ENCODE results near the gene NUTM2E.
"Not testable (repeated sequence)": the region's sequence is repeated elsewhere in the genome, so short reads cannot be mapped to it uniquely, and the experiment has no call there.

The NUTM2E gene, protein sequence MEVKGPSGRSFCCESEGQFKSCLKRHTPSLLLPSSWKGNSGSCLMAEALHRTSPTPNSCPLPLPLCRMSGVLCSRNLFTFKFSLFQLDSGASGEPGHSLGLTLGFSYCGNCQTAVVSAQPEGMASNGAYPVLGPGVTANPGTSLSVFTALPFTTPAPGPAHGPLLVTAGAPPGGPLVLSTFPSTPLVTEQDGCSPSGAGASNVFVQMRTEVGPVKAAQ (N-terminal part only)

DNA sequence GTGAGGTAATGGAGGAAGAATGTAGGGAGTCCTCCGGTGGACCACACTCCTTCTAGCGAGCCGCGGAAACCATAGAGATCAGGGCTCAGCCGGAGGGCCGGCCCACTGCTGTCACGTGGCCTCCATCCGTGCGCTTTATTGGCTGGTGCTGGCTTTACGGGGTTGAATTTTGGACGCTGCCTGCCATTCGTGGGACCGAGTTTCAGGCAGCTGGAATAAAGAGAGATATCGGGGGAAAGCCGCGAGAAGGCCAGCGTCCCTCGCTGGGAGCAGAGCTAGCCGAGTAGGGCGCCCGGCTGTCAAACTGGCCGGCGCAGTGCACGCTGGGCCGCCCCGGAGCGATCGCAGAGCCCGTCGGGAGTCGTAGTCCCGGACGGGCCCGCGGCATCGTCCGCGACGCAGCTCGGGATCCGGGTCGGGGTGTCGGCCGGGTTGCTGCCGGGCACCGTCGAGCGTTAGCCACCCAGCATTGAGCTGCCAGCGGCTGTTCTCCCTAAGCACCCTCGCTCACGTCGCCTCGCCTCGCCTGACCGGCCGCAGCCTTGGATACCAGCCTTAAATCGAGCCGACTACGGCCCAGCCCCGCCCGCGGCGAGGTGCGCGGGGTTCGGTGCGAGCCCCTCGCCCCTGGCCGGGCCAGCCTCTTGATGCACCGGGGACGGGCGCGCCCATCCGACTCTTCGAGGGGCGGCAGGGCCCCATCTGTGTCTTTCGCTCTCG, at the start of gene NUTM2E:
Gene NUTM2E, plus strand, starts transcription at position 244 of the 720 bp plus-strand sequence. CDS start 15,002 bp downstream, outside the sequence.
- peak; percentile 87 for DNase-seq

DNA sequence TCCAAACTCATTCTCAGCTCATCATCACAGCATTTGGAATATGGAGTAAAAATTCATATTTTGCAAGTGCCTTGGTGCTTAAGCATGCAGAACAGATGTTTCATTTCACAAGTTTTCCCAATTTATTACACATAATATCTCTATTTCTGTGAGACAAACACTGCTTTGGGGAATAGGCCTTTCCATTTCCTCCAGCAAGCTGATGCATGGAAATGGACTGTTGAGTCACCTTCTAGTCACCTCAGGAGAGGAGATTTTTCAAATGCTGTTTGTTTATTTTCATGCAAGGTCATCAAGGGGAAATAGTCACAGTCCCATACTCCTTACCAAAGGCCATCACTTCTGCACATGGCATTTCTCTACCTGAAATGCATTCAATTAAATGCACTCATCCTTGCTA, 48.5 kb upstream of the NUTM2E start:
- not testable (repeated sequence) for DNase-seq

DNA sequence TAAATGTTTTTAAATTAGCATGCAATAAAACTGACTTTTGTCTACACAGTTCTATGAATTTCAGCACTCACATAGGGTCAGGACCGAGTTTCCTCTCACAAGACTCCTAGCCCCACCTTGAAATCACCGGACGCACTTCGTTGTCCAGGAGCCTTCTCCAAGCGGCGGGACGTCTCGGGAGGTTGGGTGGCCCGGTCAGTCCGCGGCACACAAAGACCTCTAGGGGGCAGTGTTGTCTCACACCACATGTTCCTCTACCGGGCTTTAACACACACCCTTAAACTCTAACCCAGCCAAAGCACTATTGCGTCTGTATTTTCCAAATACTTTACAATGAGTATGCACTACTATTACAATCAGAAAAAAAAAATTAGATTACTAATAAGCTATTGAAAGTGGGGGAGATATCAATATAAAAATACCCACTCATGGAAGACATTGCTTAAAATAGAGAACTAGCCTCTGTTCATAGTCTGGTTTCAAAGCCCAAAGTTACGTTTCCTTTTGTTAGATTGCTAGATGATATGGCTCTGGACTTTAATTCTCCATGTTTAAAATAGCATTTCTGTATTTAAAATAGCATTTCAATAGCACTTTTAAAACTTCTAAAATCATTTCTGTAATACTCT, 47.1 kb upstream of the NUTM2E start:
- peak; percentile 73 for DNase-seq

DNA sequence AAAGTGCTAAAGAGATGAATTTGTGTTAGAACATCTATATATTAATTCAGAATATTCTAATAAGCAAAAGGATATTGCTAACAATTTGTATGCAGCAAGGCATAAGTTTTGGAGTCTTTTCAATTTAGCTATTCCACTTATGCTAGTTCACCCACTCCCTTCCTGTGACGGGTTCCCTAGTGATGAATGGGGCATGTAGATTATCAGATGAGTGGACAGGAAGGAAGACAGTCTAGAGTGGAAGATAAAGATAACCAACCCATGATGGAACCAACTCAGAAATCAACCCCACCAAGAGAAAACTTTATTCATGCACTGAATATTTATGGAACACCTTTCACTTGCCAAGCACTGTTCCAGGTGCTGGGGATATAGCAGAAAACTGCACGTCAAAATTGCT, 46.5 kb upstream of the NUTM2E start:
- DNase-seq: not testable (repeated sequence)

DNA sequence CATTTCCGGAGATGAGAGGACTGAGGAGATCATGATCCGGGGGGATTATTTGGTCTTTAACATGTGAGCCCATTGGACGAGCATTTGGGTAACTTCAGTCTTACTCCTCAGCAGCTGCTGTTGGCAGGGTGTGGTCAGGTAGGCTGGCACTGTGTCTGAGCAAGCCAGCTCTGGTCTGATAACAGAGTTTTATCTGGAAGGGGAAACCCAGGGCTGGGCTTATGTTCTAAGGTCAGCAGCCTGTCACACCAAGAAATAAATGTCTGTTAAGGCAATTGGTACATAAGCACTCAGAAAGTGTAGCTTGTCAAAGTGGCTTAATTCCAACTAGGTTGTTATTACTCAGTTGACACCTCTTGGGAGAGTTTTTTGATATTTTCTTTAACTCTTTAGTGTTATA, 45.0 kb upstream of the NUTM2E start:
- DNase-seq: not testable (repeated sequence)

DNA sequence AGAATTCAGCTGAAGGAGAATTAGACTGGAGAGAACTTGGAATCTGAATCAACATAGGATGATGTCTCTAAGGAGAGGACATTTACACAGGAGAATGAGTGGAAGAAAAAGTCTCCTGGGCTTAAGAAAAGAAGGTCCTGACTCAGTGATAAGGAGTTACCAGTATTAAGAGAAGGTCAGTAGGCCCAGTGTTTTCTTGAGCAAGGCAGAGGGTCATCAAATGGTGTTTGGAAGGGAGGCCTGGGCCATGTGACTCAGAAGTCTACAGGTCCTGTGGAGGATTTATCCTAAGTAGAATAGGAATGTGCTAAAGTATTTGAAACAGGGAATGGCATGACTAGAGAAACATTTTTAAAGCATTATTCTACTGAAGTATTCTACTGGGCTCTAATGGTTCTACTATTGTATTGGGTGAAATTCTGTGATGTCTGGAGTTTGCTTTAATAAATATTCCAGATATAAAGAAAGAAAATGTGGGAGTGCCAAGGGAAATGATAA, 39.0 kb upstream of the NUTM2E start:
- DNase-seq: not testable (repeated sequence)

DNA sequence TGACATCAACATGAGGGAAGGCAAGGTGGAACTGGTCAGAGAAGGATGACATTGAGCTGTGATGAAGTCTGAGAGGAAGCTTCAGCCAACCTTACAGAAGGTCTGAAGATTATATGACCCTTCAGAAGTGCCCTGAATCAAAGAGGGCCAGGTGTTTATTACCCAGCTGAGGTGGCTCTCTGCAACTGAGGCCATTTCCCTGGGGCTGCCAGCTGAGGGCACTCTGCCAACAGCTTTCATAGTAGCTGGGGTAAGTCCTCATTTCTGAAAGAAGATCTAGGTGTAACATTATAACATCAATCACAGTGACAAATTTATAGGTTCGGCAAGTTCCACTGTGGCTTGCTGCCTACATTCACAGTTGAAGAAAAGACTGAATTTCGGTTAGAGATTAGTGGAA, 37.2 kb upstream of the NUTM2E start:
- not testable (repeated sequence) for DNase-seq

DNA sequence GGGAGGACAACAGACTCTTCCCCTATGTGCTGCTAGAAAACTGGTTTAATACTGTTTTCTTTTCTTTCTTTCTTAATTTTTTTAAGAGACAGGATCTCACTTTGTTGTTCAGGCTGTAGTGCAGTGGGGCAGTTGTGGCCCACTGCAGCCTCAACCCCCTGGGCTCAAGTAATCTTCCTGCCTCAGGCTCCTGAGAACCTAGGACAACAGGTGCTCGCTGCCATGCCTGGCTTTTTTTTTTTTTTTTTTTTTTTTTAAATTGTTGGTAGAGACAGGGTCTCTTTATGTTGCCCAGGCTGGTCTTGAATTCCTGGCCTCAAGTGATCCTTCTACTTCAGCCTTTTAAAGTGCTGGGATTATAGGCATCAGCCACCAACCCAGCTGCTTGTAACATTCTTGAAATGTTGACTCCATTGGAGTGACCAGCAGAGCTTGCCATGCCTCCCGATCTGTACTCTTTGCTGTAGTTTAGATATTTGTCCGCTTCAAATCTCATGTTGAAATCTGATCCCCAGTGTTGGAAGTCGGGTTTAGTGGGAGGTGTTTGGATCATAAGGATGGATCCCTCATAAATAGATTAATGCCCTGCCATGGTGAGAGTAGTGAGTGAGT, 34.5 kb upstream of the NUTM2E start:
- not testable (repeated sequence) for DNase-seq

DNA sequence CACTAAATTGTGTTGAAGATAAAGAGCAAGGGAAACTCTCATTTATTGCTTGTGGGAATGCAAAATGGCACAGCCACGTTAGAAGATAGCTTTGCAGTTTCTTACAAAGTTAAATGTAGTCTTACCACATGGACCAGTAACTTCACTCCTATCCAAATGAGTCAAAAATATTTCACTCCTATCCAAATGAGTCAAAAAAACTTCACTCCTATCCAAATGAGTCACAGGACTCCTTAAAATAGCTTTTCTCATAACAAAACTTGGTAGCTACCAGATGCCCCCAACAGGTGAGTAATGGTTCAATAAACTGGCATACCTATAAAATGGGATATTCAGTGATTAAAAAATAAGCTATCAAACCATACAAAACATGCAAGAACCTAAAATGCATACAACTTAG, 27.2 kb upstream of the NUTM2E start:
- not testable (repeated sequence) for DNase-seq

DNA sequence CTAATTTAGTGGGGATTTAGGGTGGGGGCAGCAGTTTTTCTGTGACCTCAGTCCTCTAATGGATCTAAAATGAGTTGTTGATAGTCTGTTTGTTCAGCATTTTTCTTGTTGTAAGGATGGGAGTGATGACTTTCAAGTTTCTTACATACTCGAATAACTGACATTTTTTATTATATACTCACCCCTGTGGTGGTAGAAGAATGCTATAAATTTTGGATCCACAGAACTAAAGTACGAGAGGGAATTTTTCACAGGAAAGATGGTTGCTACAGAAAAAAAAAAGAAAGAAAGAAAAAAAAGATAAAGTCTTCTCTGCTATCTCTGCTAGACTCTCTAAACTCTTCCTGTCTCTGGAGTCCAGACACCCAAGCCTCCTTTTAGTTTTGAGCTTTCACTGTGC, 20.7 kb upstream of the NUTM2E start:
- not testable (repeated sequence) for DNase-seq

DNA sequence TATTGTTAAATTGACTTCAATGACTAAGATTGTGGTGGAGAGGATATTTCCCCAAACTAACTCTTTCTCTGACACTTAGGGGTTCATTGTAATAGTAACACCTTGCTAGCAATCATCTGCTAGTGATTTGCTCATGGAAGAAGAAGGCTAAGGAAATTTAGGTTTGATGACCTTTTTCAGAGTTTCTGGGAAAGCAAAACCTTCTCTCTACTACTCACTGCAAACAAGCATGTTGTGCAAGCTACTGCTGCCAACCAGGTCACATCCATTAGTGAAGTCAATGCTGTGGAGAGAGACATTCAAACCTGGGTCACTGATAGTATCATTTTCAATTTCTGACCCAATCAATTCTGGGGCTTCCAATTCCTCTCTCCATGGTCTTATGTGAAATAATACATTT, 14.6 kb upstream of the NUTM2E start:
- DNase-seq: not testable (repeated sequence)

DNA sequence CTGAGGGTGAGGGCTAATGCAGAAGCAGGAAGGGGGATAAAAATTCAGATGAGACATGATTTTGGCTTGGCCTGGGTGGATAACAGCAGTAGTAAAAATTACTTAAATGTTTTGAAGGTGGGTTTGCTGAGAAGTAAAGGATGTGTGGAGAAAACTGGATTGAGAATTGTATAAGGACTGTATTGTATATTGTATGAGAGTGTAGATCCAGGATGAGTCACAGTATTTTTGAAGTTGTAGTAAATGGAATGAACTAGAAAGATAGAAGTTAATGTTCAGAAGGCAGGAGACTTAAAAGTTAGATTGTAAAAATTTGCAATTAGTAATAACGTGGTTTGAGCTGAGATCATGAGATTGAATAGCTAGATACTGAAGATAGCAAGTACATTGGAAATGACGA, 10.2 kb upstream of the NUTM2E start:
- not testable (repeated sequence) for DNase-seq

DNA sequence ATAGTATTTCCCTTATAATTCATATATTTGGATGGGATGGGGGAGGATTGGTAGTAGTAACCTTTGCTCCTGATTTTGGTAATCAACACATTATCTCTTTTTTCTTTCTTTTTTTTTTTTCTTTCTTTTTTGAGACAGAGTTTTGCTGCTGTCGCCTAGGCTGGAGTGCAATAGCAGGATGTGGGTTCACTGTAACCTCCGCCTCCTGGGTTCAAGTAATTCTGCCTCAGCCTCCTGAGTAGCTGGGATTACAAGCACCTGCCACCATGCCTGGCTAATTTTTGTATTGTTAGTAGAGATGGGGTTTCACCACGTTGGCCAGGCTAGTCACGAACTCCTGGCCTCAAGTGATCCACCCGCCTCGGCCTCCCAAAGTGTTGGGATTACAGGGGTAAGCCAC, 3.2 kb upstream of the NUTM2E start:
- not testable (repeated sequence) for DNase-seq

DNA sequence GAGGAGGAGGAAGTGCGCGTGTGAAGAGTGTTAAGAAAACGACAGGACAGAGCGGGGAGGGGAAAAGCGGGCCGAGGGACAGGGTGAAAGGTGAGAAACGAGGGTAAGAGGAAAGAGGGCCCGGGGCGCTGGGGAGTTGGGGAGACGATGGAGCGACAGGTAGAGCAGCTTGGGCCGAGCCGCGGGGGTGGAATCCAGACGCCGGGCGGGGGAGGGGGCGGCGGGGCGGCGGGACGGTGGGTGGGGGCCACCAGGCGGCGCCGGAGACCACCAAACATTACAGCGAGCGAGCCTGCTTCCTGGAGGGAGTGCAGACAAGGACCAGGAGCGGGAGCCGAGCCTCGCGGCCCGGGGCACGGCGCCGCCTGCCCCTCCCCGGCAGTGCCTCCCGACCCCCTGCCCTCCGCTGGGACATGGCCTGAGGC, 940 bp upstream of the NUTM2E start:
- DNase-seq: peak; percentile 48

DNA sequence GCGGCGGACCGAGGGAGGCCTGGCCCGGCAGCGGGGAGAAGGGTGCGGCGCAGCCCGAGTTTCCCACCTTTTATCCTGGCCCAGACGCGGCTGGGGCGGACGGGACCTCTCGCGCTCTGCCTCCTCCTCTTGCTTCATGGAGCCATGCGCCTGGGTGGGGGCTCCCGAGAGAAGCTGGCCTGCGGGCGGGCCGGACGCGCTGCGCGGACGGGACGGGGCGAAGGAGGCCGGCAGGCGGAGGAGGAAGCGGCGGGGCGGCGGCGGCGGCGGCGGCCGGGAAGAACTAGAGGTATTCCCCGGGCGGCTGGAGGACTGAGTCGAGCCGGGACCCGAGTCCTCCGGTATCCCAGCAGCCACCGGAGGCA, 426 bp upstream of the NUTM2E start:
- DNase-seq: peak; percentile 52

DNA sequence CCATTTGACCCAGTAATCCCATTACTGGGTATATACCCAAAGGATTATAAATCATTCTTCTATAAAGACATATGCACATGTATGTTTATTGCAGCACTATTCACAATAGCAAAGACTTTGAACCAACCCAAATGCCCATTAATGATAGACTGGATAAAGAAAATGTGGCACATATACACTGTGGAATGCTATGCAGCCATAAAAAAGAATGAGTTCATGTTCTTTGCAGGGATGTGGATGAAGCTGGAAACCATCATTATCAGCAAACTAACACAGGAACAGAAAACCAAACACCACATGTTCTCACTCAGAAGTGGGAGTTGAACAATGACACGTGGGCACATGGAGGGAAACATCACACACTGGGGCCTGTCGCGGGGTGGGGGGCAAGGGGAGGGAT, 7.3 kb downstream of the NUTM2E start:
- DNase-seq: not testable (repeated sequence)

DNA sequence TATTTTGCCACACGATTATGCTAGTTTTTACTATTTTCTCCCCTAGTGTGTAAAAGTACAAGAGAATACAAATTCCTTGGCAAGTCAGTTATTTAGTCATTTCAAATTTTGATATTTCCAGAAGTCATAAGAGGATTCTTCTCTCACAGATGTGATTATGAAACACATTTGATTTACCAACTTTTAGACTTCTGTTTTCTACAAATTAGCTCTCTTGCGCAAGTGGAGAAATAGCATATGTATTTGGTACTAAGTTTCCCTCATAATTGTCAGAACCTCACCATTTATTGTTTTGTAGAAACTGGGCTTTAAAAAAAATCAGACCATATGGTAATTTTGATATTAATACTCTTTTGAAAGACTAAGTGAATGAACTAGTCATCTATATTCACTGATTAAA, 9.4 kb downstream of the NUTM2E start:
- not testable (repeated sequence) for DNase-seq

DNA sequence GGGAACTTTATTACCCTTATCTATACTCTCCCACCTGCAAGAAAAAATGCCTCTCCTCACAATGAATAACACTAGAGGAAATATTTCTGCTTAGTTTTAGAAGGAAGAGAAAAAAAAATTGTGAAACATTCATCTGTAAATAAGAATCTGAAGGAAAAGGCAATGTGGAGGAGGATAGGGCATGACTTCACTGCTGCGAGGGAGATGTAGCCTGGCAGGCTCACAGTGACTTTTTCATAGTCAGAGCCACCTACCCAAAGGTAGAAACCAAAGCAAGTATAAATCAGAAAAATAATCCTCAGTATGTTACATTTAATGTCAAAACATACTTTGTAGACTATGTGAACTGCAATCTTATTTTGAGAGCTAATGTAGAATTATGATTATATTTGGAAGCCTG, 10.4 kb downstream of the NUTM2E start:
- DNase-seq: not testable (repeated sequence)

DNA sequence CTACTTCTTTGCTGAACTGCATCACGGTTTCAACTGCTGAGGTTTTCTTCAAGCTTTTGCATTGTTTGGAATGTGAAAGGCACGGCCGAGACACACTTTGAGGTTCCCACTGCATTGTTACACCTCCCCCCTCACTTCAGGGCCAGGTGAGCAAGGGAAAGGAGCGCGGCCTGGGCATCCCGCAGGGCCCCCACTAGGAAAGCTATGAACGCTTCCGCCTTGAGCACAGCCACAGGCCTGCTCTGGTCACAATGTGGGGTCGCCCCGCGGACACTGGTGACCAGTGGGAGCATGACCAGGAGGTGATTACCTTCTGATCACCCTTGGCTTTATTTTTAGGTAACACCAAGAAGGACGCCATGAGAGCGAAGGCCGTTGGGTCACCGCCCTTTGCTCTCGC, 11.9 kb downstream of the NUTM2E start:
- not testable (repeated sequence) for DNase-seq

DNA sequence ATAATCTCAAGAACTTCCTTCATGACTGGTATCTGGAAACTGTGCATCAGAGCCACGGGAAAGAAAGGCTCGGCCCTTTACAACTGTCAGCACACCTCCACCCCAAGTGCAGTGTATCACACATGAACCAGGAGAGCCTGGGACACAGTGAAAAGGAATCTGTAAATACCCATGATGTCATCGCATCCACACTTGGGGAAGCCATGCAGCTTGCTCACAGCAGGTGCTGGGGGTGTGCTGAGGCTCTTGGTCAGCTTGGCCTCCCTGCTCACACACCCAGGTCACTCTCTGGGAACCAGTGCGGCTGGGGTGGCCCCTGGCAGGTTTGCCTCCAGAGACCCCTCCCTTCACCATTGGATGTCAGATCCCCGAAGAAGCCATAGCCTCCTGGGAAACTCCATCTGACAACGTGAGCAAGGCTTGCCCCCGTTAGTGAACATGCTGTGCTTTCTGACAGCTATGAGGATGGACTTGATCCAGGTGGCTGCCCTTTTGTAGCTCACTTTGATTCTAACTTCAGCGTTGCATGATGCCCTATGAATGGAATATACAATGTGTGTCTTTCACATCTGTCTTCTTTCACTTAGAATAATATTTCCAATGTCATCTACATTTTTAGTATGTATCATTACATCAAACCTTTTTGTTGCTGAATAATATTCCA, 26.8 kb downstream of the NUTM2E start:
- DNase-seq: not testable (repeated sequence)

DNA sequence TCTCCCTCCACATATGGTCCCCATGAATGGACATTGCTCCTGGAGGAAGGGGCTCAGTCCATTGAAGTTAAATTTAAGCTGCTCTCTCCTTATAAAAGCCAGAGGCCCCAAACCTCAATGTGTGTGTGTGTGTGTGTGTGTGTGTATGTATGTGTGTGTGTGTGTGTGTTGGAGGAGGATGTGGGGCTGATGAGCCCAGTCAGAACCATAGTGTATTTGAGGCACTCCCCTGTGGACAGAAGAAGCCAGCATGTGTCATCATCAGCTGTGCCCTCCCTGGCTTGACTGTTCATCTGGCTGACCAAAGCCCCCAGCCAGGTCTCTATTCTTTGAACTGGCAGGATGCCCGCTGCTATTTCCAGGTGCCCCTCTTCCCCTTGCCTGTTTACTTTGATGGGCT, 35.7 kb downstream of the NUTM2E start:
- not testable (repeated sequence) for DNase-seq

DNA sequence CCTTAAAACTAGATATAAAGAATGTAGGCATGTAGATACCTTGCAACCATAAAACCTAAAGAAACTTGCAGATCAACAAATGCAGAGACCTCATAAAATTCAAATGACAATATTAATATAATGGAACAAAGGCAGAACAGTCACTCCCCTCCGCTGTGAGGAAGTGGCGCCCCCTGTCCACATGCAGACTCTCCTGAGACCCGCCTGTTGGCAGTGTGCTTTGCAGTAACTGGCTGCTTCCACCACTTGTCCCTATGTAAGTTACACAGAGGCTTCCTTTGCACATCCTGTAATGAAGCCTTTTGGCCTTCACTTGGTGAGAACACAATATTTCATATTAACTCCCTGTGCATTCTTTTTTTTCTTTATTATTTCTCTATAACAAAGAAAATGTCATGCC, 36.3 kb downstream of the NUTM2E start:
- not testable (repeated sequence) for DNase-seq
